IMR-90 (cell line): Measurements from ENCODE around the gene FOXK2. TPM values are rescaled to one million over a fixed set of nuclear protein-coding genes. Genes with fewer than 3 reads are reported as not detected.
A peak's percentile ranks its signal among the peaks of the same experiment; 100 is the strongest.

Experiments
- ATAC-seq: fragments of 200-7000 bp; cut with Tn5 transposase; 2 replicates; pipeline ENCODE4 v1.9.1; 2020; ENCODE audit warnings: low read depth, mild to moderate bottlenecking, moderate library complexity
- BruUV-seq: library from RNA; stranded (reverse); fragments of 400-500 nt; replicated peaks from 2 replicates; lab custom pipeline; 2021; lab: Mats Ljungman, UMichigan
- CTCF ChIA-PET: fragments of 300-600 bp; formaldehyde crosslinking; extraction: SDS; loops from one replicate; lab custom pipeline; 2021; ENCODE audit warnings: antibody characterized with exemption; lab: Yijun Ruan, JAX
- POLR2A ChIA-PET: fragments of 300-600 bp; sonication (Branson Sonifier 250); formaldehyde crosslinking; loops from one replicate; lab custom pipeline; 2022; ENCODE audit warnings: antibody characterized with exemption; ENCODE audit not compliant: unreplicated experiment; lab: Charles Lee
- DNase-seq: peaks from one replicate; pipeline ENCODE4 v3.0.0; 2013
- H2AFZ ChIP-seq: replicated peaks from 2 replicates; pipeline ENCODE3; 2013; ENCODE audit warnings: low read length, mild to moderate bottlenecking; ENCODE audit not compliant: poor library complexity
- H2AK5ac ChIP-seq: 2 replicates; pipeline ENCODE4 v1.6.1; 2013; ENCODE audit warnings: low read depth, low read length, inconsistent platforms
- H2AK9ac ChIP-seq: replicated peaks from 2 replicates; pipeline ENCODE3; 2013; ENCODE audit warnings: mild to moderate bottlenecking, low read depth, low read length, moderate library complexity; ENCODE audit not compliant: poor library complexity
- H2BK120ac ChIP-seq: 2 replicates; pipeline ENCODE4 v1.6.1; 2013; ENCODE audit warnings: low read depth, low read length, inconsistent platforms
- H2BK15ac ChIP-seq: 3 replicates; pipeline ENCODE4 v1.6.1; 2013; ENCODE audit warnings: low read depth, low read length, inconsistent platforms
- H2BK20ac ChIP-seq: 2 replicates; pipeline ENCODE4 v1.6.1; 2013; ENCODE audit warnings: low read depth, mild to moderate bottlenecking, inconsistent platforms, low read length, moderate library complexity
- H2BK5ac ChIP-seq: 2 replicates; pipeline ENCODE4 v1.6.1; 2013; ENCODE audit warnings: mild to moderate bottlenecking, low read depth, low read length, inconsistent platforms; ENCODE audit not compliant: poor library complexity, severe bottlenecking
- H3K14ac ChIP-seq: replicated peaks from 2 replicates; pipeline ENCODE4 v1.6.1; 2013; ENCODE audit warnings: low read depth, low read length, inconsistent platforms
- H3K18ac ChIP-seq: 2 replicates; pipeline ENCODE4 v1.6.1; 2013; ENCODE audit warnings: low read depth, low read length, control low read depth
- H3K23ac ChIP-seq: 2 replicates; pipeline ENCODE4 v1.6.1; 2013; ENCODE audit warnings: low read depth, low read length, inconsistent platforms
- H3K27ac ChIP-seq: 2 replicates; pipeline ENCODE4 v1.5.1; 2013; ENCODE audit warnings: mild to moderate bottlenecking, control low read depth, low read length; ENCODE audit not compliant: insufficient read depth
- H3K27me3 ChIP-seq: 2 replicates; pipeline ENCODE4 v1.6.1; 2013; ENCODE audit warnings: low read length; ENCODE audit not compliant: control insufficient read depth, insufficient read depth
- H3K36me3 ChIP-seq: 2 replicates; pipeline ENCODE4 v1.6.1; 2013; ENCODE audit warnings: low read length, mixed read lengths; ENCODE audit not compliant: control insufficient read depth, insufficient read depth
- H3K4ac ChIP-seq: 2 replicates; pipeline ENCODE4 v1.6.1; 2013; ENCODE audit warnings: low read depth, low read length, inconsistent platforms
- H3K4me1 ChIP-seq: 2 replicates; pipeline ENCODE4 v1.6.1; 2013; ENCODE audit warnings: low read length, mixed read lengths; ENCODE audit not compliant: control insufficient read depth, insufficient read depth
- H3K4me2 ChIP-seq: 2 replicates; pipeline ENCODE4 v1.6.1; 2013; ENCODE audit warnings: low read depth, mild to moderate bottlenecking, control low read depth, low read length, moderate library complexity
- H3K4me3 ChIP-seq: 2 replicates; pipeline ENCODE4 v1.5.1; 2013; ENCODE audit warnings: low read depth, mild to moderate bottlenecking, control low read depth, low read length, moderate library complexity; ENCODE audit not compliant: insufficient read depth
- H3K56ac ChIP-seq: 2 replicates; pipeline ENCODE4 v1.6.1; 2013; ENCODE audit warnings: low read length, inconsistent platforms; ENCODE audit not compliant: insufficient read depth; ENCODE audit errors: extremely low read depth
- H3K79me1 ChIP-seq, 2 experiments: 2 replicates each; pipeline ENCODE4 v1.6.1; 2013; ENCODE audit warnings: low read length in 2 of 2, inconsistent platforms in 1 of 2, low read depth in 1 of 2
- H3K9ac ChIP-seq: 2 replicates; pipeline ENCODE4 v1.6.1; 2013; ENCODE audit warnings: low read depth, low read length, control low read depth
- H3K9me1 ChIP-seq: 2 replicates; pipeline ENCODE4 v1.6.1; 2013; ENCODE audit warnings: low read length, inconsistent platforms; ENCODE audit not compliant: insufficient read depth
- H3K9me3 ChIP-seq: 2 replicates; pipeline ENCODE4 v1.6.1; 2013; ENCODE audit warnings: low read length; ENCODE audit not compliant: control insufficient read depth, insufficient read depth
- H4K20me1 ChIP-seq: 2 replicates; pipeline ENCODE4 v1.6.1; 2013; ENCODE audit warnings: low read length, inconsistent platforms; ENCODE audit not compliant: insufficient read depth
- H4K5ac ChIP-seq: 2 replicates; pipeline ENCODE4 v1.6.1; 2013; ENCODE audit warnings: mild to moderate bottlenecking, low read depth, low read length, control low read depth
- H4K8ac ChIP-seq, 2 experiments: 2 replicates each; pipeline ENCODE4 v1.6.1; 2013; ENCODE audit warnings: low read depth in 2 of 2, low read length in 2 of 2, control low read depth in 1 of 2, inconsistent platforms in 1 of 2
- H4K91ac ChIP-seq: 2 replicates; pipeline ENCODE4 v1.6.1; 2013; ENCODE audit warnings: low read depth, low read length, inconsistent platforms; ENCODE audit not compliant: insufficient read depth
- FOS ChIP-seq: fragments of 150-350 bp; IDR thresholded peaks from 2 replicates; pipeline ENCODE4 v1.6.1; 2016; ENCODE audit warnings: low read depth, low read length
- MAFK ChIP-seq: IDR thresholded peaks from 2 replicates; pipeline ENCODE4 v1.6.1; 2012; ENCODE audit warnings: low read depth, low read length, improper control_type of control experiment
- WGBS, 2 experiments: methylation state at CpG; one replicate each; pipeline versions ENCODE4 v1.1.5 to v1.1.7; 2013; ENCODE audit warnings: missing lambda C conversion rate in 2 of 2; ENCODE audit not compliant: insufficient read length in 1 of 2; ENCODE audit errors: extremely low coverage in 2 of 2; 5-methylcytosine and 5-hydroxymethylcytosine counted together
- dilution Hi-C: fragments of 300-500 bp; cut with HindIII; formaldehyde crosslinking; loops from one replicate; pipeline ENCODE4 v1.14.3; 2018; ENCODE audit warnings: low sequenced_read_pairs; ENCODE audit not compliant: unreplicated experiment
- in situ Hi-C: fragments of 300-500 bp; cut with MboI; formaldehyde crosslinking; loops from 3 replicates; pipeline ENCODE4 v1.14.3; 2019; ENCODE audit warnings: low sequenced_read_pairs, inconsistent platforms, mixed read lengths
- intact Hi-C: fragments of 100-400 bp; cut with micrococcal nuclease; formaldehyde crosslinking; loops from 2 replicates; pipeline ENCODE4 v1.10.0; 2022
- polyA plus RNA-seq, 3 experiments: library from polyadenylated mRNA; depleted of rRNA; stranded (reverse); fragments of >200 nt; gene quantifications; 2 replicates each; pipeline ENCODE4 v1.2.3, GENCODE V29; 2012; ENCODE audit warnings: low replicate concordance in 1 of 3
- total RNA-seq: library from RNA; depleted of rRNA; stranded (reverse); fragments of >200 nt; gene quantifications from 2 replicates; pipeline ENCODE4 v1.2.3, GENCODE V29; 2012

Gene FOXK2
- total and polyA plus RNA-seq, 2 of the 4 experiments (the other 2 are of a cell fraction) = 12.5 to 20.0 TPM

GRCh38 chr17:82631544-82631943, 112.0 kb downstream of the FOXK2 start:
- H3K9me3 ChIP-seq = no peaks in the 10 kb centered on the region
- no peak overlapping the region for H3K4me3 ChIP-seq
- peaks cover 45 to 79% of the 10 kb centered on the region in 2 experiments for H3K79me1 ChIP-seq
- no peak overlapping the region for H2AK5ac ChIP-seq
- H4K91ac ChIP-seq = no peak overlapping the region
- TF ChIP-seq MAFK = peak; percentile 33
- no peak for TF ChIP-seq FOS
- H2BK15ac ChIP-seq = no peak overlapping the region
- dilution Hi-C loops (no loop called here), intact Hi-C loops (no loop called here), in situ Hi-C loops (no loop called here)
- no peak overlapping the region for H3K9ac ChIP-seq
- H2BK5ac ChIP-seq = no peak overlapping the region
- H2BK120ac ChIP-seq = no peak overlapping the region
- H3K4me2 ChIP-seq = no peak overlapping the region
- no peak overlapping the region for H3K18ac ChIP-seq
- no peak overlapping the region for H3K23ac ChIP-seq
- peaks cover 47% of the 10 kb centered on the region for H3K36me3 ChIP-seq
- H3K56ac ChIP-seq = no peak overlapping the region
- H3K14ac ChIP-seq = no peak overlapping the region
- H2BK20ac ChIP-seq = no peak overlapping the region
- H3K4me1 ChIP-seq = no peaks in the 10 kb centered on the region
- H4K5ac ChIP-seq = no peak overlapping the region
- CTCF ChIA-PET = no interaction called here
- no peak overlapping the region for H2AFZ ChIP-seq
- H3K27me3 ChIP-seq = no peaks in the 10 kb centered on the region
- 0 out of 2 replicates have a peak, but pooled peaks cover 7% of the 10 kb centered on the region for H3K9me1 ChIP-seq
- H3K27ac ChIP-seq = no peak overlapping the region
- ATAC-seq (no peak), DNase-seq (no peak)
- H3K4ac ChIP-seq = no peak overlapping the region
- no CpG with 5 or more reads among the region's 6 CpGs for WGBS, 2 experiments
- peaks cover 69% of the 10 kb centered on the region for H4K20me1 ChIP-seq
- POLR2A ChIA-PET = no interaction called here
- no TSS peak for BruUV-seq
- no peak overlapping the region for H4K8ac ChIP-seq
- H2AK9ac ChIP-seq = no peak overlapping the region
